HL-60 (cell line): ENCODE data around the gene HBM.

ENCODE experiments used
- GABPA ChIP-seq: IDR thresholded peaks from 2 replicates; pipeline ENCODE4 v1.6.1; 2012; ENCODE audit warnings: low read depth
- POLR2AphosphoS5 ChIP-seq: IDR thresholded peaks from 2 replicates; pipeline ENCODE4 v1.6.1; 2012; ENCODE audit warnings: low read depth
- TF ChIP-seq, protein P1 (sequence below): IDR thresholded peaks from one replicate; pipeline ENCODE4 v1.5.1; 2011; ENCODE audit warnings: low read length, control low read depth, inconsistent platforms; ENCODE audit not compliant: insufficient read depth
- TF ChIP-seq, protein P2 (sequence below): IDR thresholded peaks from 2 replicates; pipeline ENCODE4 v1.6.1; 2012; ENCODE audit warnings: low read depth; ENCODE audit not compliant: insufficient replicate concordance

DNA sequence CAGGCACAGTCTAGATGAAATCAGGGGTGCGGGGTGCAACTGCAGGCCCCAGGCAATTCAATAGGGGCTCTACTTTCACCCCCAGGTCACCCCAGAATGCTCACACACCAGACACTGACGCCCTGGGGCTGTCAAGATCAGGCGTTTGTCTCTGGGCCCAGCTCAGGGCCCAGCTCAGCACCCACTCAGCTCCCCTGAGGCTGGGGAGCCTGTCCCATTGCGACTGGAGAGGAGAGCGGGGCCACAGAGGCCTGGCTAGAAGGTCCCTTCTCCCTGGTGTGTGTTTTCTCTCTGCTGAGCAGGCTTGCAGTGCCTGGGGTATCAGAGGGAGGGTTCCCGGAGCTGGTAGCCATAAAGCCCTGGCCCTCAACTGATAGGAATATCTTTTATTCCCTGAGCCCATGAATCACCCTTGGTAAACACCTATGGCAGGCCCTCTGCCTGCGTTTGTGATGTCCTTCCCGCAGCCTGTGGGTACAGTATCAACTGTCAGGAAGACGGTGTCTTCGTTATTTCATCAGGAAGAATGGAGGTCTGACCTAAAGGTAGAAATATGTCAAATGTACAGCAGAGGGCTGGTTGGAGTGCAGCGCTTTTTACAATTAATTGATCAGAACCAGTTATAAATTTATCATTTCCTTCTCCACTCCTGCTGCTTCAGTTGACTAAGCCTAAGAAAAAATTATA lies 12.3 kb downstream of the HBM start:
- TF ChIP-seq, protein P1, sequence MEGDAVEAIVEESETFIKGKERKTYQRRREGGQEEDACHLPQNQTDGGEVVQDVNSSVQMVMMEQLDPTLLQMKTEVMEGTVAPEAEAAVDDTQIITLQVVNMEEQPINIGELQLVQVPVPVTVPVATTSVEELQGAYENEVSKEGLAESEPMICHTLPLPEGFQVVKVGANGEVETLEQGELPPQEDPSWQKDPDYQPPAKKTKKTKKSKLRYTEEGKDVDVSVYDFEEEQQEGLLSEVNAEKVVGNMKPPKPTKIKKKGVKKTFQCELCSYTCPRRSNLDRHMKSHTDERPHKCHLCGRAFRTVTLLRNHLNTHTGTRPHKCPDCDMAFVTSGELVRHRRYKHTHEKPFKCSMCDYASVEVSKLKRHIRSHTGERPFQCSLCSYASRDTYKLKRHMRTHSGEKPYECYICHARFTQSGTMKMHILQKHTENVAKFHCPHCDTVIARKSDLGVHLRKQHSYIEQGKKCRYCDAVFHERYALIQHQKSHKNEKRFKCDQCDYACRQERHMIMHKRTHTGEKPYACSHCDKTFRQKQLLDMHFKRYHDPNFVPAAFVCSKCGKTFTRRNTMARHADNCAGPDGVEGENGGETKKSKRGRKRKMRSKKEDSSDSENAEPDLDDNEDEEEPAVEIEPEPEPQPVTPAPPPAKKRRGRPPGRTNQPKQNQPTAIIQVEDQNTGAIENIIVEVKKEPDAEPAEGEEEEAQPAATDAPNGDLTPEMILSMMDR, result no peak
- TF ChIP-seq POLR2AphosphoS5, result no peak
- TF ChIP-seq, protein P2, sequence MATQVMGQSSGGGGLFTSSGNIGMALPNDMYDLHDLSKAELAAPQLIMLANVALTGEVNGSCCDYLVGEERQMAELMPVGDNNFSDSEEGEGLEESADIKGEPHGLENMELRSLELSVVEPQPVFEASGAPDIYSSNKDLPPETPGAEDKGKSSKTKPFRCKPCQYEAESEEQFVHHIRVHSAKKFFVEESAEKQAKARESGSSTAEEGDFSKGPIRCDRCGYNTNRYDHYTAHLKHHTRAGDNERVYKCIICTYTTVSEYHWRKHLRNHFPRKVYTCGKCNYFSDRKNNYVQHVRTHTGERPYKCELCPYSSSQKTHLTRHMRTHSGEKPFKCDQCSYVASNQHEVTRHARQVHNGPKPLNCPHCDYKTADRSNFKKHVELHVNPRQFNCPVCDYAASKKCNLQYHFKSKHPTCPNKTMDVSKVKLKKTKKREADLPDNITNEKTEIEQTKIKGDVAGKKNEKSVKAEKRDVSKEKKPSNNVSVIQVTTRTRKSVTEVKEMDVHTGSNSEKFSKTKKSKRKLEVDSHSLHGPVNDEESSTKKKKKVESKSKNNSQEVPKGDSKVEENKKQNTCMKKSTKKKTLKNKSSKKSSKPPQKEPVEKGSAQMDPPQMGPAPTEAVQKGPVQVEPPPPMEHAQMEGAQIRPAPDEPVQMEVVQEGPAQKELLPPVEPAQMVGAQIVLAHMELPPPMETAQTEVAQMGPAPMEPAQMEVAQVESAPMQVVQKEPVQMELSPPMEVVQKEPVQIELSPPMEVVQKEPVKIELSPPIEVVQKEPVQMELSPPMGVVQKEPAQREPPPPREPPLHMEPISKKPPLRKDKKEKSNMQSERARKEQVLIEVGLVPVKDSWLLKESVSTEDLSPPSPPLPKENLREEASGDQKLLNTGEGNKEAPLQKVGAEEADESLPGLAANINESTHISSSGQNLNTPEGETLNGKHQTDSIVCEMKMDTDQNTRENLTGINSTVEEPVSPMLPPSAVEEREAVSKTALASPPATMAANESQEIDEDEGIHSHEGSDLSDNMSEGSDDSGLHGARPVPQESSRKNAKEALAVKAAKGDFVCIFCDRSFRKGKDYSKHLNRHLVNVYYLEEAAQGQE, result no peak
- no peak for TF ChIP-seq GABPA
